Measurements from ENCODE around the gene RGS3.

The RGS3 gene

DNA sequence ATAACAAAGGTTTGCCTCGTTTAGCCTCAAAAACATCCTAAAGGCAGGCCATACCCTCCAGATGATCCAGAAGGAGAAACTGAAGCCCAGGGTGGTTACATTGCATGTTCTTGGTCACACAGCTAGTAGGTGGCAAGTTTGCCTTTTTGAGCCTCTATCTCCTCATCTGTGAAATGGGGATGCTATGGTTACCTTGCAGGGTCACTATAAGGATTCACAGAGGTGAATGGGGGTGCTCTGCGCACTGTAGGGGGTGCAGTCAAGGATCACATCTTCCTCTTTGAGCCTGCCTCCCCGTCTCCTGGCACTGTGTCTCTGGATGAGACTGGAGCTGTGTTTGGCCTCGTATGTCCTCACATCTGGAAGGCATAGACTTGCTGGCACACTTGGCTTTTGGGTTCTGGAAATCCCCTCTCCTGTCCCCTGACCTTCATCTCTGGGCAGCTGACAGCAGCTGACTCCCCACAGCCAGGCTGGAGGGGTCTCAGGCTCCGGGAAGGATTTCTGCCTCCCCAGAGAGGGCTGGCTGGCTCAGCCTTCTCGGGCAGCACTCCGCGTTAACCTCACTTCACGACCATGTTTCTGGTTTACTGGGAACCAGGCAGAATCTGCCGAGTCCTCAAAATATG is 167.7 kb downstream of the RGS3 start:
- no peak overlapping the region for H3K27ac ChIP-seq
- TF ChIP-seq ZFX (IDR thresholded peaks at IDR 0.05), result no peak
- TF ChIP-seq, protein P1, sequence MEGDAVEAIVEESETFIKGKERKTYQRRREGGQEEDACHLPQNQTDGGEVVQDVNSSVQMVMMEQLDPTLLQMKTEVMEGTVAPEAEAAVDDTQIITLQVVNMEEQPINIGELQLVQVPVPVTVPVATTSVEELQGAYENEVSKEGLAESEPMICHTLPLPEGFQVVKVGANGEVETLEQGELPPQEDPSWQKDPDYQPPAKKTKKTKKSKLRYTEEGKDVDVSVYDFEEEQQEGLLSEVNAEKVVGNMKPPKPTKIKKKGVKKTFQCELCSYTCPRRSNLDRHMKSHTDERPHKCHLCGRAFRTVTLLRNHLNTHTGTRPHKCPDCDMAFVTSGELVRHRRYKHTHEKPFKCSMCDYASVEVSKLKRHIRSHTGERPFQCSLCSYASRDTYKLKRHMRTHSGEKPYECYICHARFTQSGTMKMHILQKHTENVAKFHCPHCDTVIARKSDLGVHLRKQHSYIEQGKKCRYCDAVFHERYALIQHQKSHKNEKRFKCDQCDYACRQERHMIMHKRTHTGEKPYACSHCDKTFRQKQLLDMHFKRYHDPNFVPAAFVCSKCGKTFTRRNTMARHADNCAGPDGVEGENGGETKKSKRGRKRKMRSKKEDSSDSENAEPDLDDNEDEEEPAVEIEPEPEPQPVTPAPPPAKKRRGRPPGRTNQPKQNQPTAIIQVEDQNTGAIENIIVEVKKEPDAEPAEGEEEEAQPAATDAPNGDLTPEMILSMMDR (conservative IDR thresholded peaks at IDR 0.05), result no peak

DNA sequence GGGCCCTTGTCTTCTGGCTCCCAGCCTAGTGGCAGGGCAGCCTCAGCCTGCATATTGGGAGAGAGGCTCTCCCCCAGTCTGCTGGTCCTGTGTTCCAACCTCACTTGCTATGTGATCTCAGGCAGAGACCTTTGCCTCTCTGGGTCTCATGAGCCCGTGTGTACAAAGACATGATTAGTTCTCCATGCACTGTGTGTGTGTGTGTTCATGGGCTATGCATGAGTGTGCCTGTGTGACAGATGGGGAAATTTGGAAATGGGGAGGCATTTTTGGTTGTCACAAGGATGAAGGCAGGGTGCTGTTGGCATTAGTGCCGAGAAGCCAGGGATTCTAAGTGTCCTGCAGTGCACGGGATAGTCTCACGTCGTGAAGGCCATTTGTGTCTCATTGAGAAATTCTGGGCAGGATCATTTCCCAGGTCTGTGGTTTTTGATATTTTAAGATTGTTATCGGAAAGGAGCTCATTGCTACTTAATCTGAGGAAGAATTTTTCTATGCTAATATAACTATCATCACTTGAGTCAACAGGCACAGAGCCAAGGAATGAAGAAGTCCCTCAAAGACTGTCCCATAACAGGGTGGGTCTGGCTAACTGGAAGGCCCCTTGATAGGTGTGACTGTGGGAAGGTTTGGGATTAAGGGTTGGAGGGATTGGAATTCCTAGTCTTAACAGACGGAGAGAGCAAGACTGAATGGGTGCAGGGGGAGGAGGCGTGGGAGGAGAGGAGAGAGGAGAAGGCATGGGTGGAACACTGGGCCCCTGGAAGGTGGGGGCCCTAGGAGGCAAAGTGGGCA is 168.5 kb downstream of the RGS3 start:
- TF ChIP-seq ZFX (IDR thresholded peaks at IDR 0.05), result no peak
- TF ChIP-seq, protein P1 (conservative IDR thresholded peaks at IDR 0.05), result no peak
- no peak overlapping the region for H3K27ac ChIP-seq

DNA sequence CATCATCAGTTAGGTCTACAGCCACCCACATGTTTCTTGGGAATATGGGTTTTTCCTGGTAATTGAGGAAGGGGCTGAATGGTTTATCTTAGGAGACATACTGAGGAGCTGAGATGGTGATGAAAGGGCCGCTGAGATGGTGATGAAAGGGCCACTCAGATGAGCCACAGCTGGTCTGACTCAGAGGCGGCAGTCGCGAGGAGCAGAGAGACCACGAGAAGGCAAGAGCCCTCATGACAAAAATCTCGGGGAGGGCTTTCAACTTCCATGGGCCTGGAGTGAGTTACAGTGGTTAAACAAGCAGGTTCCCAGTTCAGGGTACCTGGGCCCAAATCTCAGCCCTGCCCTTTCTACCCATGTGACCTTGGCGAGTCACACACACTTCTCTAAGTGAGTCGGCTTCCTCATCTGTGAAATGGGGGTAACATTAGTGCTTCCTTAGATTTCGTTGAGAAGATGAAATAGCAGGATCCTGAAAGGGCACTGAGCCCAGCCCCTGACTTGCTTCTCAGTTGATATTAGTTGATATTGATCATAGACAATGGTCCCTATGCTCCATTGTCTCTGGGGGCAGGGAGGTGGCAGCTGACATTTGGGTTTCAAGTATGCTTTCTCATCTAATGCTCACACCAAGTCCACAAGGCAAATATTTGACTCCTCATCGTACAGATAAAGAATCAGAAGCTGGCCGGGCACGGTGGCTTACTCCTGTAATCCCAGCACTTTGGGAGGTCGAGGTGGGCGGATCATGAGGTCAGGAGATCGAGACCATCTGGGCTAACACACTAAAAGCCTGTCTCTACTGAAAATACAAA is 169.5 kb downstream of the RGS3 start:
- H3K27ac ChIP-seq, result no peak overlapping the region
- TF ChIP-seq ZFX (IDR thresholded peaks at IDR 0.05), result no peak
- TF ChIP-seq, protein P1 (conservative IDR thresholded peaks at IDR 0.05), result no peak

GRCh38 chr9:113633782-113634595 is 170.5 kb downstream of the RGS3 start:
- no peak overlapping the region for H3K27ac ChIP-seq
- no peak for TF ChIP-seq ZFX (IDR thresholded peaks at IDR 0.05)
- TF ChIP-seq, protein P1 (conservative IDR thresholded peaks at IDR 0.05), result no peak

GRCh38 chr9:113634596-113635515 is 171.3 kb downstream of the RGS3 start:
- H3K27ac ChIP-seq, result no peak overlapping the region
- TF ChIP-seq ZFX (IDR thresholded peaks at IDR 0.05), result no peak
- TF ChIP-seq, protein P1 (conservative IDR thresholded peaks at IDR 0.05), result no peak

- TF ChIP-seq, protein P1 (conservative IDR thresholded peaks at IDR 0.05), result no peak
- TF ChIP-seq ZFX (IDR thresholded peaks at IDR 0.05), result no peak
Observed at GRCh38 chr9:113635586-113635985, 172.1 kb downstream of the RGS3 start.

More at GRCh38 chr9:113635586-113635985, 172.1 kb downstream of the RGS3 start:
- H3K27ac ChIP-seq, result no peak overlapping the region
